Activated CD8-positive, alpha-beta memory T cell treated with anti-CD3 and anti-CD28 coated beads, Interleukin-2, amount 50 U/mL, for 1 hour (primary cell): ENCODE data around the gene ARHGAP18.

Source experiments
- DNase-seq: peaks from one replicate; pipeline ENCODE4 v3.0.0-alpha.2; 2020; ENCODE audit errors: extremely low read depth

Gene ARHGAP18

GRCh38 chr6:129709769-129710449 lies at the start of gene ARHGAP18:
Gene ARHGAP18, minus strand, starts transcription at chr6:129710177. Its CDS starts 41 bp downstream, at chr6:129710136.
- no peak for DNase-seq

GRCh38 chr6:129755787-129756186 lies 45.8 kb upstream of the ARHGAP18 start:
- no peak for DNase-seq

- DNase-seq, result no peak
These were observed 44.8 kb upstream of the ARHGAP18 start for GRCh38 chr6:129754750-129755149.

- DNase-seq, result no peak
These were observed 43.4 kb upstream of the ARHGAP18 start for GRCh38 chr6:129753422-129753821.

GRCh38 chr6:129751384-129751783 lies 41.4 kb upstream of the ARHGAP18 start:
- DNase-seq, result no peak

GRCh38 chr6:129750360-129750759 lies 40.4 kb upstream of the ARHGAP18 start:
- DNase-seq, result no peak

GRCh38 chr6:129749749-129750120 lies 39.8 kb upstream of the ARHGAP18 start:
- no peak for DNase-seq

GRCh38 chr6:129748901-129749748 lies 39.1 kb upstream of the ARHGAP18 start:
- no peak for DNase-seq

GRCh38 chr6:129748212-129748900 lies 38.4 kb upstream of the ARHGAP18 start:
- no peak for DNase-seq

GRCh38 chr6:129747588-129748112 lies 37.7 kb upstream of the ARHGAP18 start:
- no peak for DNase-seq

GRCh38 chr6:129744880-129745237 lies 34.9 kb upstream of the ARHGAP18 start:
- DNase-seq, result no peak

- DNase-seq, result no peak
These were observed 34.4 kb upstream of the ARHGAP18 start for GRCh38 chr6:129744201-129744879.

- DNase-seq, result no peak
These were observed 30.0 kb upstream of the ARHGAP18 start for GRCh38 chr6:129740013-129740412.

- DNase-seq, result no peak
These were observed 26.1 kb upstream of the ARHGAP18 start for GRCh38 chr6:129736105-129736504.

GRCh38 chr6:129733290-129733689 lies 23.3 kb upstream of the ARHGAP18 start:
- no peak for DNase-seq

- no peak for DNase-seq
These were observed 22.6 kb upstream of the ARHGAP18 start for GRCh38 chr6:129732542-129732941.

GRCh38 chr6:129732034-129732433 lies 22.1 kb upstream of the ARHGAP18 start:
- no peak for DNase-seq

GRCh38 chr6:129731428-129731827 lies 21.5 kb upstream of the ARHGAP18 start:
- DNase-seq, result no peak

- no peak for DNase-seq
These were observed 20.6 kb upstream of the ARHGAP18 start for GRCh38 chr6:129730477-129731165.

GRCh38 chr6:129726650-129727049 lies 16.7 kb upstream of the ARHGAP18 start:
- DNase-seq, result no peak

GRCh38 chr6:129725341-129725740 lies 15.4 kb upstream of the ARHGAP18 start:
- DNase-seq, result no peak
